HCT116 (cell line): ENCODE results near the gene ARHGAP1.

ENCODE experiments used
- EGR1 ChIP-seq: IDR thresholded peaks from 2 replicates; pipeline ENCODE4 v1.6.1; 2012; ENCODE audit warnings: low read depth
- EZH2 ChIP-seq: fragments of 200-600 bp; sonication (generic); IDR thresholded peaks from 2 replicates; pipeline ENCODE4 v1.6.1; 2017; ENCODE audit warnings: antibody characterized with exemption, mixed run types
- EZH2phosphoT487 ChIP-seq: fragments of 200-600 bp; IDR thresholded peaks from 2 replicates; pipeline ENCODE4 v1.6.1; 2018; ENCODE audit warnings: antibody characterized with exemption, borderline replicate concordance
- POLR2AphosphoS5 ChIP-seq: IDR thresholded peaks from 2 replicates; pipeline ENCODE4 v1.6.1; 2011; ENCODE audit warnings: mild to moderate bottlenecking, low read depth, low read length, moderate library complexity
- TF ChIP-seq, protein P1 (sequence below), 3 experiments: fragments of 200-600 bp in 1 of 3; sonication (generic) in 1 of 3; IDR thresholded peaks in 2 of 3; conservative IDR thresholded peaks in 1 of 3; 2 replicates each; pipeline ENCODE4 v1.5.1; 2012 to 2017; ENCODE audit warnings: low read depth in 2 of 3, low read length in 2 of 3, antibody characterized with exemption in 1 of 3, borderline replicate concordance in 1 of 3, control low read depth in 1 of 3, mild to moderate bottlenecking in 1 of 3, mixed read lengths in 1 of 3, mixed run types in 1 of 3, moderate library complexity in 1 of 3; ENCODE audit not compliant: insufficient read depth in 1 of 3
- TF ChIP-seq, protein P2 (sequence below): IDR thresholded peaks from 2 replicates; pipeline ENCODE4 v1.6.1; 2012

DNA sequence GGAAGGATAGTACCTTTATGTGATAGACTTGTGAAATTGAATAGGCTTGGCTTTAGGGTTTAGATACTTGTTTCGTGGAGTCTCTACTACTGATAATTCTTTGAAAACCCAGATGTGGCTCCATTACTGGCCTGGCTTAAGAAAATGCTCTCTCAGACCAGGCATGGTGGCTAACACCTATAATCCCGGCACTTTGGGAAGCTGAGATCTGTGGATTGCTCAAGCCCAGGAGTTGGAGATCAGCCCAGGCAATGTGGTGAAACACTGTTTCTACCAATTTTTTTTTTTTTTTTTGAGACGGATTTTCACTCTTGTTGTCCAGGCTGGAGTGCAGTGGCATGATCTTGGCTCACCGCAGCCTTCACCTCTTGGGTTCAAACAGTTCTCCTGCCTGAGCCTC, 42.2 kb downstream of the ARHGAP1 start:
- no peak for TF ChIP-seq EZH2
- TF ChIP-seq POLR2AphosphoS5: no peak
- TF ChIP-seq, protein P1, sequence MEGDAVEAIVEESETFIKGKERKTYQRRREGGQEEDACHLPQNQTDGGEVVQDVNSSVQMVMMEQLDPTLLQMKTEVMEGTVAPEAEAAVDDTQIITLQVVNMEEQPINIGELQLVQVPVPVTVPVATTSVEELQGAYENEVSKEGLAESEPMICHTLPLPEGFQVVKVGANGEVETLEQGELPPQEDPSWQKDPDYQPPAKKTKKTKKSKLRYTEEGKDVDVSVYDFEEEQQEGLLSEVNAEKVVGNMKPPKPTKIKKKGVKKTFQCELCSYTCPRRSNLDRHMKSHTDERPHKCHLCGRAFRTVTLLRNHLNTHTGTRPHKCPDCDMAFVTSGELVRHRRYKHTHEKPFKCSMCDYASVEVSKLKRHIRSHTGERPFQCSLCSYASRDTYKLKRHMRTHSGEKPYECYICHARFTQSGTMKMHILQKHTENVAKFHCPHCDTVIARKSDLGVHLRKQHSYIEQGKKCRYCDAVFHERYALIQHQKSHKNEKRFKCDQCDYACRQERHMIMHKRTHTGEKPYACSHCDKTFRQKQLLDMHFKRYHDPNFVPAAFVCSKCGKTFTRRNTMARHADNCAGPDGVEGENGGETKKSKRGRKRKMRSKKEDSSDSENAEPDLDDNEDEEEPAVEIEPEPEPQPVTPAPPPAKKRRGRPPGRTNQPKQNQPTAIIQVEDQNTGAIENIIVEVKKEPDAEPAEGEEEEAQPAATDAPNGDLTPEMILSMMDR (IDR thresholded peaks at IDR 0.05 in 2 of 3, conservative IDR thresholded peaks at IDR 0.05 in 1 of 3; ENCODE audit: borderline replicate concordance in 1 of 3, insufficient read depth in 1 of 3, low read depth in 2 of 3, low read length in 2 of 3): no peak
- TF ChIP-seq, protein P2, sequence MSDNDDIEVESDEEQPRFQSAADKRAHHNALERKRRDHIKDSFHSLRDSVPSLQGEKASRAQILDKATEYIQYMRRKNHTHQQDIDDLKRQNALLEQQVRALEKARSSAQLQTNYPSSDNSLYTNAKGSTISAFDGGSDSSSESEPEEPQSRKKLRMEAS: no peak
- no peak for TF ChIP-seq EZH2phosphoT487
- no peak for TF ChIP-seq EGR1
